GM19455 (cell line): ENCODE data around the gene TMCO2.
"Not testable (repeated sequence)": the region's sequence is repeated elsewhere in the genome, so short reads cannot be mapped to it uniquely, and the experiment has no call there.

Source experiments
- ATAC-seq: cut with Tn5 transposase; IDR thresholded peaks from one replicate; pipeline ENCODE4 v1.9.1; 2021; ENCODE audit not compliant: unreplicated experiment

Gene TMCO2

DNA sequence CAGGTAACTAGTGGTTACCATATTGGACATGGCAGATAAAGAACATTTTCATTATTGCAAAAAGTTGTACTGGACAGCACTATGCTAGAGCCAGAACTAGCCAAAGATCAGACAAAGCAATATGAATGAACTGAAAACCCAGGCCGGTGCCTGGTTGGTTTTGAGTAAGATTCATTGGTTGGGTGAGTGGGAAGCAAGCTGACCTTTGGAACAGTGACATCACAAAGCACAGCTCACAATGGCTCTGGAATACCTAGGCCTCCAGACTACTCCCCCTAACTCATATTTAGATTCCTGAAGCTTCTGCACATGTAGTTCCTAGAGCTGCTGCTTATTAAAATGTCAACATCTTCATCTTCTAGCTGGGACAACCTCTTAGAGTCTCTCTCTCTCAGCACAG, at the start of gene TMCO2:
TMCO2 (plus strand) TSS at position 283 of the 400 bp plus-strand sequence; CDS start at position 340, 57 bp downstream.
- ATAC-seq: no peak

DNA sequence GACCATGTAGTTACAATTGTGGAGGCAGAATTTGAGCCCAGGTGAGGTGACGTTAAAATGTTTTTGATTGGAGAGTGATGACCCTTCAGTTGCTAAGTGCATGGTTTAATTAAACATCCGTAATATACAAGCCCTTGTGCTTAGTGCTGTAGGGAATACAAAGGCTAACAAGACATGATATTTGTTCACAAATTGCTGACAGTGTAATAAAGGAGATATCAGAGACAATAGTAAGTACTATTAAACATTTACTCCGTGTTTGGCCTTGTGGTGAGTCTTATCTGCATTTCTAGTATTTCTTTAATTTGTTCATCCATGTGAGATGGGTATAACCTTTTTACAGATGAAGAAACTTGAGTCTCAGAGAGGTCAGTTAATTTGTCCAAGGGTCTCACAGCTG, 48.6 kb upstream of the TMCO2 start:
- no peak for ATAC-seq

- no peak for ATAC-seq
Observed at GRCh38 chr1:40204856-40205255, 42.9 kb upstream of the TMCO2 start.

DNA sequence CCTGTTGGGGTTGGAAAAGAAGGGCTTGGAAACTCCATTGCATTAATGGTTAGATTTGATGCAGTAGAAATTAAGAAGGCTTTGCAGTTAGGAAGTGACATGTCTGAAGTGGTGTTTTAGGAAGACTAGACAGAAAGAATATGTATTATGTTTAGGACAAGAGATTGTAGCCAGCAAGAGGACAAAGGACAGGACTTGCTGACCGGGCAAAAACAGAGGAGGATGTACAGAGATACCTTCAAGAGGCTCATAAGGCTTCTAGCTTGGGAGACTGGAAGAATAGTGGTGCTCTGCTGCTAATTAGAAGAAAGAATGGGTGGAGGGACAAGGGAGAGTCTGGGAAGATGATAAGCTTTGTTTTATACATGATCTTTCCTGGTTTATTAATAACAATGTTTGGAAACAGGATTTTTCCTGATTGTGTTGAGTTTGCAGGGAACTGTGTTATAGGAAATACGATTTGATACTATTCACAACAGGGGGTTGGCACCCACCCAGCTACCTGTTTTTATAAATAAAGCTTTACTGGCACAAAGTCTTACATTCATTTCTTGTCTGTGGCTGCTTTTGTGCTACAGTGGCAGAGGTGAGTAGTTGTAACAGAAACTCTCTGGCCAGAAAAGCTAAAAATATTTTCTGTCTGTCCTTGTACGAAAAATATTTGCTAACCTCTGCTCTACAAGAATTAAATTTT, 37.1 kb upstream of the TMCO2 start:
- no peak for ATAC-seq

DNA sequence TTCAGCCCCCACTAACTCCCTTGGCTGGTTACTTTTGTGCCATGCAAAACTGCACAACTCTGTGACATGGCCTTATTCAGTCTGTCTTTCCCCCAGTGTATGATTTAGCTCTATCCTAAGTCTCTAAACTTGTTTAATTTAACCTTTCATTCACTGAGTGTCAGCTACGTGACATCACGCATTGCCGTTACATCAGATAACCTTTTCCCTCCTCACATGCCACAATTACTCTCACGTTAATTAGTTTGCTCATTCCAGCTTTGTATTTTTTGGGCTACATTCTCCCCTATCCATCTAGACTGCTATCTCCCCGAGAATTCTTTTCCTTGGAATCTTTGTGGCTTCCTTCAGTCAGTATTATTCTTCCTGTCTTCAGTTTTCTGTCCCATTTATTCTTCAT, 29.4 kb upstream of the TMCO2 start:
- no peak for ATAC-seq

DNA sequence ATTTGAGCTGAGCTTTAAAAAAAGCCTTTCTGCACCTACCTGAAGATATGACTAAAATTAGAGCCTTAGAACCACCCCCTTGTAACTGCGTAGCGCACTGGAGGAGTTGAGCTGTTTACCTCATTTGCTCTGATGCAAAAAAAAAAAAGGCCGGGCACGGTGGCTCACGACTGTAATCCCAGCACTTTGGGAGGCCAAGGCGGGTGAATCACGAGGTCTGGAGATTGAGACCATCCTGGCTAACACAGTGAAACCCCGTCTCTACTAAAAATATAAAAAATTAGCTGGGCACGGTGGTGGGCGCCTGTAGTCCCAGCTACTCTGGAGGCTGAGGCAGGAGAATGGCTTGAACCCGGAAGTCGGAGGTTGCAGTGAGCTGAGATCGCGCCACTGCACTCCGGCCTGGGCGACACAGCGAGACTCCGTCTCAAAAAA, 26.2 kb upstream of the TMCO2 start:
- not testable (repeated sequence) for ATAC-seq

DNA sequence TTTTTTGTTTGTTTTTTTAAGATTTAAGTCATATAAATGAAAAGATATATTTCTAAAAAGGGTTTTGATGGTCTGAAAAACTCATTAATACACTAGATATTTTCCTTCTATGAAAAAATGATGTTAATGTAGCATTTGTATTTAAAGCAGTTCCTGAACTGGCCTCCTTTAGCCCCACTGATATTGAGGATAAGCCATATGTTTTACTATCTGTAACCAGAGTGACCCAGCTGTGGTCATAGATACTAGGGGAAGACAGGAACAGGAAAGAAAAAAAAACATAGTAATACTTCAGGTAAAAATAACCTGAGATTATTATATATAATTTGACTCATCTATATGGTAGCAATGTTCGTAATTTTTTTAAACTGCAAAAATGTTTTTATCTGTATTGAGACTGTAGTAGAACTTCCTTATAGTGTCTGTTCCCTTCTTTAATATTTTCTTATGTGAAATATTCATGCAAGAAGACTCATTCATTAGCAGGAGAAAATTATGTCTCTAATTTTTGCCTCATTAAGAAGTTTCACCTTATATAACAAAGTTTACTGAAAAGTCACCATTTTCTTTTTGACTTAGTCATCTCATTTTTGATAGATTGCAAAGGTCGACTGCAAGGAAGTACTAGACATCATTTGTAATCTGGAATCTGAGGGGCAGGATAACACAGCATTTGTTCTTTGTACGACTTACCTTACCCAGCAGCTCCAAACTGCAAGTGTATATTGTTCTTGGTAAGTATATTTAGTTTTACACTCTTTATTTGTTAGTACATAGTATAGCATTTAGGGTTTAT, 25.6 kb upstream of the TMCO2 start:
- no peak for ATAC-seq

DNA sequence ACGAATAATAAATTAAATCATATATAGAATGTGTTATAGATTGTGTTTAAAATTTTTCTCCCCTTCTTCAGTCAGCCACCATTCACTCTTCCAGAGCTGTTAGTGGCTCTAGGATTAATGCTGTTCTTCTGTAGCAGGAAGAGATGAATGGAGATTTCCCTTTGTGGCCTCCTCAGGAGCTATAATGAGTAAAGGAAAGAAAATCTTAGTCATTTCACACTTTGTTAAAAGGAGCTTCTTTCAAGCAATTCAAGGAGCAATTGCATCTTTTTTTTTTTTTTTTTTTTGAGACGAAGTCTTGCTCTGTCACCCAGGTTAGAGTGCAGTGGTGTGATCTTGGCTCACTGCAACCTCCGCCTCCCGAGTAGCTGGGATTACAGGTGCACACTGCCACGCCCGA, 23.7 kb upstream of the TMCO2 start:
- no peak for ATAC-seq

GRCh38 chr1:40226192-40226591, 21.5 kb upstream of the TMCO2 start:
- ATAC-seq: no peak

GRCh38 chr1:40232444-40232843, 15.3 kb upstream of the TMCO2 start:
- peak; percentile 89 for ATAC-seq

DNA sequence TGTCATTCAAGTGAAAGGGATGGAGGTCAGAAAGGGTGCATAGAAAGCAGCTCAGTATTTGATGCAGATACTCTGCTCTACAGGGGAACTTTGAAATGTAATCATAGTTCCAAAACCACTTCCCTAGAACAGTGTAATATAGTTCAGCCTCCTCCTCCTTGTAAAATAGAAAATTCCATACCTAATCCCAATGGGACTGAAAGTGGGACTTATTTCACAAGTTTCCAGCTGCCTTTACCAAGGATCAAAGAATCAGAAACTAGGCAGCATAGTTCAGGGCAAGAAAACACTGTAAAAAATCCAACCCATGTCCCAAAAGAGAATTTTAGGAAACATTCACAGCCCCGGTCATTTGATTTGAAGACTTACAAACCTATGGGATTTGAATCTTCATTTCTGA, 8.1 kb upstream of the TMCO2 start:
- ATAC-seq: no peak

DNA sequence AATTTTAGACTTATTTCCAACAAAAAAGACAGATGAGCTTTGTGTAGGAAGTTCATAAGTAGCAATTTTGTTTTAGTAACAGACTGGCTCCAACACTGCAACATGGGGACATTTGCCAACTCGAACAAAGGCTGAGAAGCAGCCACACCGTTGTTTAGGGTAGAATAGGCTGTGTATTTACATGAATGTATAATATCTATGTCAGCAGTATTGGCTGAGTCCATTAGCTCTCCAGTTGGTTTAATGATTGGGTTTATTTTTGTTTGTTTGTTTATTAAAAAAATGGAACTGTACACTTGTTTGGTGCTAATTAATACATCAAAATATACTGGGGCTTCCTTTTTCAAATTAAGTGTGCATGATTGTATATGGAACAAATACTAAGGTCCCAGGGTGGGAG, 7.3 kb upstream of the TMCO2 start:
- no peak for ATAC-seq

DNA sequence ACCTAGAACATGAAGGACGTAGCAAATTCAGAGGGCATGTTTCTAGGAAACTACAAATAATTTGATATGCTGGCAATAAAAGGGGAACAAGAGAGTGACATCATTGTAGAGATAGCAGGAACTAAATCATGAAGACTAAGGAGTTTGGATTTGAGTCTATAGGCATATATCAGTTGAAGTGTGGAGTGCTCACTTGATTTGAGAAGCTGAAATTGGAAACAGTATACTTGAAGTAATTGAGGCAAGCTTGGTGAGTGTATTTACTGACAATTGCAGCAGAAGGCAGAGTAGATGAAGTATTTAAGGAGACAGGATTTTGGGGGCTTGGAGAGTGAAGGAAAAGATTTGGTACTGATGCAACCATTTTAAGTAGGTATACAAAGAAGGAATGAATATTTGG, 6.4 kb upstream of the TMCO2 start:
- no peak for ATAC-seq

GRCh38 chr1:40243351-40243750, 4.4 kb upstream of the TMCO2 start:
- no peak for ATAC-seq

GRCh38 chr1:40244138-40244744, 3.5 kb upstream of the TMCO2 start:
- no peak for ATAC-seq

DNA sequence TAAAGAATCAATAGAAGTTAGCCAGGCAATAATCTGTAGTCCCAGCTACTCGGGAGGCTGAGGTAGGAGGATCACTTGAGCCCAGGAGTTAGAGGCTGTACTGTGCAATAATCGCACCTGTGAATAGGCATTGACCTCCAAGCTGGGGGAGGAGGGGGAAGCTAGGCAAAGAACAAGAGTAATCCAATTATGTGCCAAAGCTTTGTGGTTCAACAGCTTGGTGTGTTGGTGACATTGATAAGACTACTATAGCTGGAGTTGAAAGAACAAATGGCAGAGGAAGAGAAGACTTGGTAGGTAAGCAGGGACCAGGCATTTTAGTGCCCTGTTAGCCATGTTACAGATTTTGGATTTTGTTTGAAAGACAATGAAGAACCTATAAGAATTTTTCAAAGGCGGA, 2.1 kb upstream of the TMCO2 start:
- no peak for ATAC-seq

GRCh38 chr1:40248412-40248811, 675 bp downstream of the TMCO2 start:
- ATAC-seq: no peak

GRCh38 chr1:40251456-40251855, 3.7 kb downstream of the TMCO2 start:
- ATAC-seq: no peak

DNA sequence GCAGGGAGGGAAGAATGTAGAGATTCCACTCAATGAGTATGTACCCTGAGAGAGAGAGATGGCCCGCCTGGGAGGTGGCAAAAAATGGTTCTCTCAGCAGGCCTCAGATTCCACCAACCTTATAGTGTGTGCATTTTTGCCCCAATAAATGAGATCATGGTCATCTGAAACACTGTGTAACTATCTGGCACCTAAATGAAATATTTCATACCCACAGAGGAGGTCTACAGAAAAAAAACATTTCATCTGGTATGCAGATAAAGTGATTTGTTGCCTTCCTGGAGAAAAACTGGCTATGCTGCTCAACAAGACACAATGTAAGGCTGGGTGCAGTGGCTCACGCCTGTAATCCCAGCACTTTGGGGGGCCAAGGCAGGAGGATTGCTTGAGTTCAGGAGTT, 4.9 kb downstream of the TMCO2 start:
- ATAC-seq: no peak

DNA sequence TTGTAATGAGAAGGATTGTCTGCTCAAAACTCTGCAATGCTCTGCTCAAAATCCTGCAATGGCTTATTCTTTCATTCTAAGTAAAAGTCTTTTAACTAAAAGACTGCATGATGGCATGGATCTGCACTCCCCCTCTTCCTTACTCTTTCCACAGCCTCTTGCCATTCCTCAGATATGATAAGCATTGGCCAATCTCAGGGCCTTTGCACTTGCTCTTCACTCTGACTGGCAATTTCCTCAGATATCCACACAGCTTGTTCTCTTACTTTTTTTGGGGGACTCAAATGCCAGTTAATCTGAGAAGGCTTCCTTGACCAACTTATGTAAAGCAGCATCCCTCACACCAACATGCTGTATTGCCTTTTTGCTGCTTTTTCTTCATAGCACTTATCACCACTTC, 7.5 kb downstream of the TMCO2 start:
- no peak for ATAC-seq

DNA sequence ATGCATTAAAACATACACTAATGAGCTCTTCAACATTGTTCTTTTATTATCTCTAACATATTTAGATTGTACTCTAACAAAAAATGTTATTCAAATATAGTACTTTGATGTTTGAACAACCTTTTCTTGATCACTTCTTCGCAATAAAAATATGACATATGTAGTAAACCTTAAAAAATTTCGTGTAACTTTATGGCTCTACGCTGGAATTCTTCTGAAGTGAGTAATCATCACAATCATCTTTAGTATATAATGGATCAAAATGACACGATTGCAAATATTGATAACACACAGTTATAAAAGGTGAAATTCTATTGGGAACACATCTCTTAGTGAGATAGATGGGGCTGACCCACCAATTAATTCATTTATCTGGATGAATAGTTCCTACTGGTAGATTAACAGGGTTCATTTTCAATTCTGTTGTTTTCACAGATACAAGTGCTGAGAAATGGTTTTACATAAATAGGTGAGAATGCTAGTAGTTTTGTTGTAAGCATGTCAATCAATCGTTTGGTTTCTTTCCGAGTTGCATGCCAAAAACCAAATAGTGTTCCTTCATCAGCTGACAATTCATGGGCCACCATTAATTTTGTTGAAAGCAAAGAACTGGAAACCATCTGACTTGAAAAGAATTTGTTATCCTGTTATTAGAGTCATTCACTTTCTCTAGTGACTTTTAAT, 8.8 kb downstream of the TMCO2 start:
- no peak for ATAC-seq

DNA sequence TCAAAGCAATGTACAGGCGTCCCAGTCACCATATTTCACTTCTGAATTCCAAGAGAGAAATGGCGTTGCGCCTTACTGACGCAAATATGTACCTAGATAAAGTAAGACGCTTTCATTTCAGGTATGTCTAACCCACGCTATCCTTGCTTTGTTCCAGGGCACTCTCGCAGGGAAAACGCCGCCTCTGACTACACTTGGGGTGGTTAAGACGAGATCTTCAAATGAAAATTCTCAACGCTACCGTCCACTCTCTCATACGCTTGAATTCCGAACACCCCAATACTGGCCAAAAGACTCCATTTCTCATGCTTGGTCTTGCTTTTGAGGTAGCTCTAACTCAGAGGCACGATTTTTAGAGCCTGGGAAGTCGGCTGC, 9.6 kb downstream of the TMCO2 start:
- ATAC-seq: no peak
